ENCODE measurements around the gene SIPA1L3.
A peak's percentile ranks its signal among the peaks of the same experiment; 100 is the strongest.
"Not testable (repeated sequence)": the region's sequence is repeated elsewhere in the genome, so short reads cannot be mapped to it uniquely, and the experiment has no call there.

SIPA1L3 gene

GRCh38 chr19:37909661-37910199, 2.7 kb downstream of the SIPA1L3 start:
- no peak for DNase-seq

- DNase-seq: peak; percentile 17
Measured at GRCh38 chr19:37914908-37915307, 7.9 kb downstream of the SIPA1L3 start.

GRCh38 chr19:37920591-37921450, 13.8 kb downstream of the SIPA1L3 start:
- no peak for DNase-seq

GRCh38 chr19:37924573-37924972, 17.6 kb downstream of the SIPA1L3 start:
- DNase-seq: not testable (repeated sequence)

GRCh38 chr19:37925212-37925611, 18.2 kb downstream of the SIPA1L3 start:
- no peak for DNase-seq

- no peak for DNase-seq
Measured at GRCh38 chr19:37926255-37926654, 19.2 kb downstream of the SIPA1L3 start.

- no peak for DNase-seq
Measured at GRCh38 chr19:37926711-37927110, 19.7 kb downstream of the SIPA1L3 start.

- peak; percentile 25 for DNase-seq
Measured at GRCh38 chr19:37928527-37929286, 21.7 kb downstream of the SIPA1L3 start.

GRCh38 chr19:37929355-37929923, 22.4 kb downstream of the SIPA1L3 start:
- no peak for DNase-seq

GRCh38 chr19:37930416-37930815, 23.4 kb downstream of the SIPA1L3 start:
- no peak for DNase-seq

- peak; percentile 60 for DNase-seq
Measured at GRCh38 chr19:37931881-37932655, 25.1 kb downstream of the SIPA1L3 start.

- peak; percentile 14 for DNase-seq
Measured at GRCh38 chr19:37932985-37933936, 26.3 kb downstream of the SIPA1L3 start.

- no peak for DNase-seq
Measured at GRCh38 chr19:37933937-37934358, 26.9 kb downstream of the SIPA1L3 start.

- DNase-seq: no peak
Measured at GRCh38 chr19:37935341-37935740, 28.3 kb downstream of the SIPA1L3 start.

GRCh38 chr19:37936166-37936565, 29.2 kb downstream of the SIPA1L3 start:
- DNase-seq: no peak

- no peak for DNase-seq
Measured at GRCh38 chr19:37936886-37937285, 29.9 kb downstream of the SIPA1L3 start.

GRCh38 chr19:37938353-37938752, 31.3 kb downstream of the SIPA1L3 start:
- no peak for DNase-seq

- no peak for DNase-seq
Measured at GRCh38 chr19:37941782-37942515, 34.9 kb downstream of the SIPA1L3 start.

GRCh38 chr19:37942516-37942902, 35.5 kb downstream of the SIPA1L3 start:
- DNase-seq: no peak

GRCh38 chr19:37943480-37943879, 36.5 kb downstream of the SIPA1L3 start:
- DNase-seq: no peak

GRCh38 chr19:37946132-37946531, 39.1 kb downstream of the SIPA1L3 start:
- no peak for DNase-seq

Data from suppressor macrophage treated with lipopolysaccharide for 4 hours (primary cell).